ENCODE data around the gene CFAP410.
"Not testable (repeated sequence)": the region's sequence is repeated elsewhere in the genome, so short reads cannot be mapped to it uniquely, and the experiment has no call there.

The CFAP410 gene

DNA sequence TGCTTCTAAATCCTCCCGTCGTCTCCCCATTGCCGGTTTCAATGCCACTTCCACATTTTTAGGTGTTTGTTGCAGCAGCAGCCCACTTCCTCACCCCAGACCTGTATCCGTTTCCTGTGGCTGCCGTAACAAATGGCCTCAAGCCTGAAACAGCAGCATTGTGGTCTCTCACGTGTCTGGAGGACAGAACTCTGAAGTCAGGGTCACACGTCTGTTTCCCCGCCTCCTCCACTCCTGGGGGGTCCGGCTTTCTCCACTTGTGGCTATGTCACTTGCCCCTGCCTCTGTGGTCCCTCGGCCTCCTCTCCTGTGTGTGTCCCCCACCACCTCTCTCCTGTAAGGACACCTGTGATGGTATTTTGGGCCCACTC, 36.1 kb upstream of the CFAP410 start:
- Mint-ChIP-seq H3K27ac (no peak overlapping the region), H3K9me3 (peaks cover 3% of the 10 kb centered on the region), H3K36me3 (ENCODE audit: low read depth) (no peaks in the 10 kb centered on the region), H3K4me3 (peak overlapping the region; percentile 4), H3K4me1 (ENCODE audit: low read depth) (peaks cover 29% of the 10 kb centered on the region), H3K27me3 (no peaks in the 10 kb centered on the region)

- Mint-ChIP-seq H3K4me1 (ENCODE audit: low read depth) (peaks cover 29% of the 10 kb centered on the region), H3K27ac (no peak overlapping the region), H3K27me3 (no peaks in the 10 kb centered on the region), H3K36me3 (ENCODE audit: low read depth) (no peaks in the 10 kb centered on the region), H3K9me3 (peaks cover 3% of the 10 kb centered on the region), H3K4me3 (peak overlapping the region; percentile 4)
Observed at GRCh38 chr21:44374601-44375280, 35.6 kb upstream of the CFAP410 start.

GRCh38 chr21:44372616-44373015, 33.4 kb upstream of the CFAP410 start:
- peaks cover 29% of the 10 kb centered on the region for H3K4me1 Mint-ChIP-seq (ENCODE audit: low read depth)

DNA sequence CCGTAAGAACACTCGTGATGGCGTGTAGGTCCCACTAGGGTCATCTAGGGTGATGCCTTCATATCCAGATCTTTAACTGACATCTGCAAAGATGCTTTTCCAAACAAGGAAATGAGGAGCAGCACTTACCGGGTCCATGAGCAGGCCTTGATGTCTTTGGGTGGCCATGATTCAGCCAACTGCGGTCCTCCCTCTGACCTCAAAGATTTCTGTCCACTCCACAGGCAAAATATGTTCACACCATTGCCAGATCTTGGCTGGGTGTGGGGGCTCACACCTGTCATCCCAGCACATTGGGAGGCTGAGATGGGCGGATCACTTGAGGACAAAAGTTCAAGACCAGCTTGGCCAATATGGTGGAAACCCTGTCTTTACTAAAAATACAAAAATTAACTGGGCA, 32.4 kb upstream of the CFAP410 start:
- Mint-ChIP-seq H3K4me1 (ENCODE audit: low read depth) (peaks cover 29% of the 10 kb centered on the region), H3K9me3 (peaks cover 3% of the 10 kb centered on the region), H3K4me3 (no peak overlapping the region), H3K27ac (no peak overlapping the region), H3K27me3 (no peaks in the 10 kb centered on the region), H3K36me3 (ENCODE audit: low read depth) (no peaks in the 10 kb centered on the region)

More at GRCh38 chr21:44372616-44373015, 33.4 kb upstream of the CFAP410 start:
- no peaks in the 10 kb centered on the region for H3K27me3 Mint-ChIP-seq
- no peaks in the 10 kb centered on the region for H3K36me3 Mint-ChIP-seq (ENCODE audit: low read depth)
- peaks cover 3% of the 10 kb centered on the region for H3K9me3 Mint-ChIP-seq
- no peak overlapping the region for H3K27ac Mint-ChIP-seq
- no peak overlapping the region for H3K4me3 Mint-ChIP-seq

GRCh38 chr21:44370786-44371410, 31.7 kb upstream of the CFAP410 start:
- Mint-ChIP-seq H3K9me3 (peaks cover 3% of the 10 kb centered on the region), H3K27me3 (no peaks in the 10 kb centered on the region), H3K4me3 (no peak overlapping the region), H3K27ac (no peak overlapping the region), H3K4me1 (ENCODE audit: low read depth) (peaks cover 22% of the 10 kb centered on the region), H3K36me3 (ENCODE audit: low read depth) (no peaks in the 10 kb centered on the region)

DNA sequence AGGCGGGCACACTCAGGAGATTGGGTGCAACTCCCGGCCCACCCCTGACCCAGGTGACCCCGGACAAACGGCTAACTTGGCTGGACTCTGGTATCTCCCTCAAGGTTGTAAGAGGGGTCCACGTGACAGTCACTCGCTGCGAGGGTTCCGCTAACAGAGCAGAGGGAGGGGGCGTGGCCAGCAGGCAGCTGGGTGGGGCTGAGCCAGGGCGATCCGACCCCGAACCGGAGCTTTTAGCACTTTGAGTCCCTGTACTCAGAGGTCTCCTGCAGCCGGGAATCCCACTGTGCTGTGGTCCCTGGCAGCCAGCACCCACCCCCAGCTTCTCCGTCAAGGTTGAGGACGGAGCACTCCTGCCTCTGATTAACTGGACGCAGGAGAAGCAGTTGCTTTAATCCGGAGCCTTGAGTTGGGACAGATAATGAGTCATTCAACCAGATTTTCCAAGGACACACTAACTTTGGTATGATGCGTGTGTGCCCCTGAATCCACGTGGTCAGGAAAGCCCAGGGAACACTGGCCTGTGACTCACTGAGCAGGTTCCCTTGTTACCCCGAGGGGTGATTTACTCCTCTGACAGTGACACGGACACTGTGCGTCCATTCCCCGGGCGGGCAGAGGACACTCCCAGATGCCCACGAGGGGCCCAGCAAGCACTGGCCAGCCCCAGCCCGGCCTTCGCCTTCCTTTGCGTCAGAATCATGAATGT, 31.0 kb upstream of the CFAP410 start:
- Mint-ChIP-seq H3K36me3 (ENCODE audit: low read depth) (no peaks in the 10 kb centered on the region), H3K27ac (no peak overlapping the region), H3K4me1 (ENCODE audit: low read depth) (peaks cover 15% of the 10 kb centered on the region), H3K4me3 (no peak overlapping the region), H3K27me3 (no peaks in the 10 kb centered on the region), H3K9me3 (peaks cover 3% of the 10 kb centered on the region)

- Mint-ChIP-seq H3K4me3 (no peak overlapping the region), H3K27ac (no peak overlapping the region), H3K9me3 (peaks cover 3% of the 10 kb centered on the region), H3K36me3 (ENCODE audit: low read depth) (no peaks in the 10 kb centered on the region), H3K4me1 (ENCODE audit: low read depth) (peaks cover 4% of the 10 kb centered on the region), H3K27me3 (no peaks in the 10 kb centered on the region)
Observed at GRCh38 chr21:44368711-44369446, 29.7 kb upstream of the CFAP410 start.

- Mint-ChIP-seq H3K27ac (no peak overlapping the region), H3K9me3 (peaks cover 3% of the 10 kb centered on the region), H3K4me3 (no peak overlapping the region), H3K36me3 (ENCODE audit: low read depth) (no peaks in the 10 kb centered on the region), H3K27me3 (no peaks in the 10 kb centered on the region), H3K4me1 (ENCODE audit: low read depth) (no peaks in the 10 kb centered on the region)
Observed at GRCh38 chr21:44366586-44367211, 27.5 kb upstream of the CFAP410 start.

DNA sequence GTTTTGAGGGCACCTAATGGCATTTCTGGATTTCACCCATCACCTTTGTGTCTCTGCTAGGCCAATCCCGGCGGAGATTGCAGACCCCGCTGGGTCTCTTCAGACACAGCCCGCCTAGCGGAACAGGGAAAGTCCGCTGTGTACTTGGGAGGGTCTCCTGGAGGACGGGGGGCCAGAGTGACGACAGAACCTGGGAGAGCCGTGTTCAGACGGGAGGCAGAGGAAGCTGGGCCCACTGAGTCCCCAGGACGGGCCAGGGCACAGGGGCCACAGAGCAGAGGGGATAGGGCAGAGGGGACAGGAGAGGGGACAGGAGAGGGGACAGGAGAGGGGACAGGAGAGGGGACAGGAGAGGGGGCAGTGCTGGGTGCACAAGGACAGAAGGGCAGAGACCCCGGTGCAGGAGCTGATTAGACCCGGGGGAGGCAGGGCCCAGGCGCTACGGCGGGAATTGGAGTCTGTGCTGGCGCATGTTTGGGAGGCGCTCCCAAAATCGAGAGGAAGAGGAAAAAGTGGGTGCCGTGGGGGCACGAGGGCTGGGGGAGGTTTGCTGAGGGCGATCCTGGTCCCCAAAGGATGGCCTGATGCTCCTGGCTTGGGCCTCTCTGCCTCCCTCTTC, 26.9 kb upstream of the CFAP410 start:
- Mint-ChIP-seq H3K27me3 (no peaks in the 10 kb centered on the region), H3K4me1 (ENCODE audit: low read depth) (no peaks in the 10 kb centered on the region), H3K27ac (no peak overlapping the region), H3K9me3 (no peaks in the 10 kb centered on the region), H3K4me3 (no peak overlapping the region), H3K36me3 (ENCODE audit: low read depth) (no peaks in the 10 kb centered on the region)

- no peaks in the 10 kb centered on the region for H3K9me3 Mint-ChIP-seq
- no peaks in the 10 kb centered on the region for H3K27me3 Mint-ChIP-seq
- H3K4me3 Mint-ChIP-seq = no peak overlapping the region
- H3K27ac Mint-ChIP-seq = no peak overlapping the region
- no peaks in the 10 kb centered on the region for H3K36me3 Mint-ChIP-seq (ENCODE audit: low read depth)
- H3K4me1 Mint-ChIP-seq (ENCODE audit: low read depth) = peaks cover 3% of the 10 kb centered on the region
Observed at GRCh38 chr21:44365251-44365966, 26.2 kb upstream of the CFAP410 start.

GRCh38 chr21:44364151-44365053, 25.2 kb upstream of the CFAP410 start:
- no peak overlapping the region for H3K27ac Mint-ChIP-seq
- H3K9me3 Mint-ChIP-seq = no peaks in the 10 kb centered on the region
- no peaks in the 10 kb centered on the region for H3K36me3 Mint-ChIP-seq (ENCODE audit: low read depth)
- no peaks in the 10 kb centered on the region for H3K27me3 Mint-ChIP-seq
- no peak overlapping the region for H3K4me3 Mint-ChIP-seq
- H3K4me1 Mint-ChIP-seq (ENCODE audit: low read depth) = peaks cover 8% of the 10 kb centered on the region

DNA sequence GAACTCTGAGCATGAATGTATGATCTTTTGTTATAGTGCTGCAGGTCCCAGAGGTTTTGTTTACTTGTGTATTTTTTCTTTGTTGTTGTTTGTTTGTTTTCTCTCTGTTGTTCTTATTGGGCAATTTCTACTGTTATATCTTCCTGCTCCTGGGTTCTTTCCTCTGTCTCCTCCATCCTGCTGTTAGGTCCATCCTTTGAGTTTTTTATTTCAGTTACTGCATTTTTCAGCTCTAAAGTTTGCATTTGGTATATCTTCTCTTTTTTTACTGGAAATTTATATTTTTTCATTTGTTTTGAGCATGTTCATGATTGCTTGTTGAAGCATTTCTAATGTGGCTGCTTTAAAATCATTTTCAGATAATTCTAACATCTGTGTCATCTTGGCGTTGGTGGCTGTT, 24.1 kb upstream of the CFAP410 start:
- no peaks in the 10 kb centered on the region for H3K27me3 Mint-ChIP-seq
- H3K27ac Mint-ChIP-seq = no peak overlapping the region
- no peak overlapping the region for H3K4me3 Mint-ChIP-seq
- no peaks in the 10 kb centered on the region for H3K36me3 Mint-ChIP-seq (ENCODE audit: low read depth)
- no peaks in the 10 kb centered on the region for H3K9me3 Mint-ChIP-seq
- peaks cover 8% of the 10 kb centered on the region for H3K4me1 Mint-ChIP-seq (ENCODE audit: low read depth)

DNA sequence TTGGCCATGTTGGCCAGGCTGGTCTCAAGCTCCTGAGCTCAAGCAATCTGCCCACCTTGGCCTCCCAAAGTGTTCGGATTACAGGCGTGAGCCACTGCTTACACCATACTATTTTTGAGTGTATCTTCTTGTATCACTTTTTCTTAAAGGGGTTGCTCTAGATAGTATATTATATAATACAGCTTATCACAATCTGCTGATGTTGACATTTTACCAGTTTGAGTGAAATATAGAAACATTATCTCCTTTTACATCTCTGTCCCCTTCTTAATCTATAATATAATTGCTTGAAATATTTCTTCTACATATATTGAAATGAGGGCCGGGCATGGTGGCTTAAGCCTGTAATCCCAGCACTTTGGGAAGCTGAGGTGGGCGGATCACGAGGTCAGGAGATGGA, 22.7 kb upstream of the CFAP410 start:
- not testable (repeated sequence) for H3K4me3 Mint-ChIP-seq; H3K27me3 Mint-ChIP-seq; H3K4me1 Mint-ChIP-seq (ENCODE audit: low read depth); H3K27ac Mint-ChIP-seq; H3K9me3 Mint-ChIP-seq; H3K36me3 Mint-ChIP-seq (ENCODE audit: low read depth)

Data from stimulated activated naive CD8-positive, alpha-beta T cell treated with anti-CD3 and anti-CD28 coated beads, Interleukin-15, Interleukin-2, amounts not matched to agents 100 ng/mL and 50 ng/mL, for 24 hours (primary cell).